ENCODE data around the gene SERAC1.
"Not testable (repeated sequence)": the region's sequence is repeated elsewhere in the genome, so short reads cannot be mapped to it uniquely, and the experiment has no call there.

SERAC1 gene

GRCh38 chr6:158168040-158168289, at the start of gene SERAC1:
Gene SERAC1 (minus strand): TSS chr6:158168262. CDS start chr6:158158363, 9,899 bp downstream.
- Mint-ChIP-seq H3K27ac (peak within 1 kb of the TSS; percentile 97), H3K36me3 (ENCODE audit: low read depth) (peaks cover 21% of the 10 kb centered on the region), H3K27me3 (ENCODE audit: low read depth) (peaks cover 4% of the 10 kb centered on the region), H3K4me1 (ENCODE audit: low read depth) (peaks cover 29% of the 10 kb centered on the region), H3K4me3 (peak within 1 kb of the TSS; percentile 81), H3K9me3 (no peaks in the 10 kb centered on the region)

GRCh38 chr6:158213925-158214674, 46.0 kb upstream of the SERAC1 start:
- H3K36me3 Mint-ChIP-seq (ENCODE audit: low read depth) = no peaks in the 10 kb centered on the region
- no peaks in the 10 kb centered on the region for H3K27me3 Mint-ChIP-seq (ENCODE audit: low read depth)
- no peaks in the 10 kb centered on the region for H3K9me3 Mint-ChIP-seq
- peaks cover 16% of the 10 kb centered on the region for H3K4me1 Mint-ChIP-seq (ENCODE audit: low read depth)
- H3K4me3 Mint-ChIP-seq = no peak overlapping the region
- H3K27ac Mint-ChIP-seq = no peak overlapping the region

- peaks cover 7% of the 10 kb centered on the region for H3K36me3 Mint-ChIP-seq (ENCODE audit: low read depth)
- H3K4me3 Mint-ChIP-seq = no peak overlapping the region
- H3K27ac Mint-ChIP-seq = peak overlapping the region; percentile 83
- H3K27me3 Mint-ChIP-seq (ENCODE audit: low read depth) = no peaks in the 10 kb centered on the region
- peaks cover 39% of the 10 kb centered on the region for H3K4me1 Mint-ChIP-seq (ENCODE audit: low read depth)
- no peaks in the 10 kb centered on the region for H3K9me3 Mint-ChIP-seq
Observed at GRCh38 chr6:158211273-158212055, 43.4 kb upstream of the SERAC1 start.

GRCh38 chr6:158209582-158210333, 41.7 kb upstream of the SERAC1 start:
- peaks cover 45% of the 10 kb centered on the region for H3K4me1 Mint-ChIP-seq (ENCODE audit: low read depth)
- not testable (repeated sequence) for H3K4me3 Mint-ChIP-seq; H3K27me3 Mint-ChIP-seq (ENCODE audit: low read depth); H3K9me3 Mint-ChIP-seq; H3K36me3 Mint-ChIP-seq (ENCODE audit: low read depth)
- peak overlapping the region; percentile 95 for H3K27ac Mint-ChIP-seq

DNA sequence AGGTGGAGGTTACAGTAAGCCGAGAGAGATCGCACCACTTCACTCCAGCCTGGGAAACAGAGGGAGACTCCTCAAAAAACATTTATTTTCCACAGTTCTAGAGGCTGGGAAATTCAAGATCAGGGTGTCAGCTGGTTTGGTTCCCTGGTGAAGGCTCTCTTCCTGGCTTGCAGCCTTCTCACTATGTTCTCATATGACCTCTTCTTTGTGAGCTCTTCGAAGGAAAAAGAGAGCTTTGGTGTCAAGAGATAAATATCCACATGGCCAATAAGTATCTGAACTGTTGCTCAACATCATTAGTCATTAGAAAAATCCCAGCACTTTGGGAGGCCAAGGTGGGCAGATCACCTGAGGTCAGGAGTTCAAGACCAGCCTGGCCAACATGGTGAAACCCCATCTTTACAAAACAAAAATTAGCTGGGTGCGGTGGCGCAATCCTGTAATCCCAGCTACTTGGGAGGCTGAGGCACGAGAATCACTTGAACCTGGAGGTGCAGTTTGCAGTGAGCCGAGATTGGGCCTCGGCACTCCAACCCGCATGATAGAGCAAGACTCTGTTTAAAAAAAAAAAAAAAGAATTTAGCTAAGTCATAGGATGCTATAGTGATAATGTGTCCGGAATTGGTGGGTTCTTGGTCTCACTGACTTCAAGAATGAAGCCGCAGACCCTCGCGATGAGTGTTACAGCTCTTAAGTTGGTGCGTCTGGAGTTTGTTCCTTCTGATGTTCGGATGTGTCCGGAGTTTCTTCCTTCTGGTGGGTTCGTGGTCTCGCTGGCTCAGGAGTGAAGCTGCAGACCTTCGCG, 40.4 kb upstream of the SERAC1 start:
- H3K27me3 Mint-ChIP-seq (ENCODE audit: low read depth); H3K36me3 Mint-ChIP-seq (ENCODE audit: low read depth); H3K9me3 Mint-ChIP-seq: not testable (repeated sequence)
- peaks cover 42% of the 10 kb centered on the region for H3K4me1 Mint-ChIP-seq (ENCODE audit: low read depth)
- H3K4me3 Mint-ChIP-seq = peak overlapping the region; percentile 67
- H3K27ac Mint-ChIP-seq = peak overlapping the region; percentile 95

GRCh38 chr6:158207422-158207788, 39.3 kb upstream of the SERAC1 start:
- Mint-ChIP-seq H3K4me3 (peak overlapping the region; percentile 67), H3K27me3 (ENCODE audit: low read depth) (no peaks in the 10 kb centered on the region), H3K9me3 (no peaks in the 10 kb centered on the region), H3K27ac (peak overlapping the region; percentile 95), H3K4me1 (ENCODE audit: low read depth) (peaks cover 42% of the 10 kb centered on the region), H3K36me3 (ENCODE audit: low read depth) (peaks cover 7% of the 10 kb centered on the region)

DNA sequence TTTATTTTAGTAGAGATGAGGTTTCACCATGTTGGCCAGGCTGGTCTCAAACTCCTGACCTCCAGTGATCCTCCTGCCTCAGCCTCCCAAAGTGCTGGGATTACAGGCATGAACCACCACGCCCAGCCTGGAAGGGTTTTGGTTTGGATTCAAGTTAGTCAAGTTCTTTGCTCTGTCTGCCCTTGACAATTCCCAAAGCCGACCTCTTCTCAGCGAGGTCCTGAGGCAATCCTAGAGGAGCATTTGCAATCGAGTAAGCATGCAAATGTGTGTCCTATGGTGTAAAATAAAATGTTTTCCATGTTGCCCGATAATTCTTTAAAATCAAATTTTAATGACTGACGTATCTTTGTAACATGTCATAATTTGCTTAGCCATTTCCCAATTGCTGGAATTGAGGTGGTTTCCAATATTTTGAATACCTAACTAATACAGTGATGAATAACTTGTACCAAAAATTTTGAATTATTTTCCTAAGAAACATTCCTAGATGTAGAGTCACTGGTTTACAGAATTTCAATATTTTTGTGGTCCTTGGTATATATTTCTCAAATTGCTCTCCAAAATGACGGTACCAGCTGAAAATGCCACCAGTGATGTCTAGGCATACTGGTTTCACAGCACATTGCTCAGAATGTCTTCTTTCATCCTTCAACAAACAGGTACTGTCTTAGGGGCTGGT, 38.8 kb upstream of the SERAC1 start:
- peak overlapping the region; percentile 95 for H3K27ac Mint-ChIP-seq
- peak overlapping the region; percentile 67 for H3K4me3 Mint-ChIP-seq
- H3K4me1 Mint-ChIP-seq (ENCODE audit: low read depth) = peaks cover 45% of the 10 kb centered on the region
- no peaks in the 10 kb centered on the region for H3K9me3 Mint-ChIP-seq
- H3K36me3 Mint-ChIP-seq (ENCODE audit: low read depth) = peaks cover 7% of the 10 kb centered on the region
- H3K27me3 Mint-ChIP-seq (ENCODE audit: low read depth) = no peaks in the 10 kb centered on the region

- no peak overlapping the region for H3K4me3 Mint-ChIP-seq
- no peaks in the 10 kb centered on the region for H3K27me3 Mint-ChIP-seq (ENCODE audit: low read depth)
- no peaks in the 10 kb centered on the region for H3K9me3 Mint-ChIP-seq
- peak overlapping the region; percentile 53 for H3K27ac Mint-ChIP-seq
- peaks cover 48% of the 10 kb centered on the region for H3K4me1 Mint-ChIP-seq (ENCODE audit: low read depth)
- H3K36me3 Mint-ChIP-seq (ENCODE audit: low read depth) = peaks cover 7% of the 10 kb centered on the region
Observed at GRCh38 chr6:158205169-158205944, 37.3 kb upstream of the SERAC1 start.

DNA sequence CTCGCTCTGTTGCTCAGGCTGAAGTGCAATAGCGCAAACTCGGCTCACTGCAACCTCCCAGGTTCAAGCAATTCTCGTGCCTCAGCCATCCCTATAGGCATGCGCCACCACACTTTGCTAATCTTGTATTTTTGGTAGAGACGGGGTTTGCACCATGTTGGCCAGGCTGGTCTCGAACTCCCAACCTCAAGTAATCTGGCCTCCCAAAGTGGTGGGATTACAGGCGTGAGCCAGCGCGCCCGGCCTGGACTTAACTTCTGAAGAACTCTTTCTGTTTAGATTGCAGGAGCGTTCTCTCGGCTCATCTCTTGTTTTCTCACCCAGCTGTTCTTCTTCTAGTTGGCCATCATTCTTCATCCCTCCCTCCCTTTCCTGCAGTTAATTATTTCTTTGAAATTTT, 30.4 kb upstream of the SERAC1 start:
- Mint-ChIP-seq H3K4me3 (no peak overlapping the region), H3K36me3 (ENCODE audit: low read depth) (peaks cover 12% of the 10 kb centered on the region), H3K9me3 (no peaks in the 10 kb centered on the region), H3K4me1 (ENCODE audit: low read depth) (peaks cover 14% of the 10 kb centered on the region), H3K27me3 (ENCODE audit: low read depth) (no peaks in the 10 kb centered on the region), H3K27ac (no peak overlapping the region)

- Mint-ChIP-seq H3K27ac (no peak overlapping the region), H3K4me3 (no peak overlapping the region)
Observed at GRCh38 chr6:158194487-158195280, 26.6 kb upstream of the SERAC1 start.

GRCh38 chr6:158191761-158192160, 23.7 kb upstream of the SERAC1 start:
- no peaks in the 10 kb centered on the region for H3K27me3 Mint-ChIP-seq (ENCODE audit: low read depth)
- H3K4me3 Mint-ChIP-seq = no peak overlapping the region
- no peak overlapping the region for H3K27ac Mint-ChIP-seq
- H3K36me3 Mint-ChIP-seq (ENCODE audit: low read depth) = peaks cover 25% of the 10 kb centered on the region
- H3K9me3 Mint-ChIP-seq = no peaks in the 10 kb centered on the region
- H3K4me1 Mint-ChIP-seq (ENCODE audit: low read depth) = no peaks in the 10 kb centered on the region

More at GRCh38 chr6:158194487-158195280, 26.6 kb upstream of the SERAC1 start:
- Mint-ChIP-seq H3K36me3 (ENCODE audit: low read depth) (peaks cover 23% of the 10 kb centered on the region), H3K27me3 (ENCODE audit: low read depth) (no peaks in the 10 kb centered on the region), H3K4me1 (ENCODE audit: low read depth) (no peaks in the 10 kb centered on the region), H3K9me3 (no peaks in the 10 kb centered on the region)

GRCh38 chr6:158191032-158191431, 23.0 kb upstream of the SERAC1 start:
- no peak overlapping the region for H3K27ac Mint-ChIP-seq
- H3K4me1 Mint-ChIP-seq (ENCODE audit: low read depth) = no peaks in the 10 kb centered on the region
- H3K4me3 Mint-ChIP-seq = no peak overlapping the region
- peaks cover 22% of the 10 kb centered on the region for H3K36me3 Mint-ChIP-seq (ENCODE audit: low read depth)
- H3K9me3 Mint-ChIP-seq = no peaks in the 10 kb centered on the region
- no peaks in the 10 kb centered on the region for H3K27me3 Mint-ChIP-seq (ENCODE audit: low read depth)

DNA sequence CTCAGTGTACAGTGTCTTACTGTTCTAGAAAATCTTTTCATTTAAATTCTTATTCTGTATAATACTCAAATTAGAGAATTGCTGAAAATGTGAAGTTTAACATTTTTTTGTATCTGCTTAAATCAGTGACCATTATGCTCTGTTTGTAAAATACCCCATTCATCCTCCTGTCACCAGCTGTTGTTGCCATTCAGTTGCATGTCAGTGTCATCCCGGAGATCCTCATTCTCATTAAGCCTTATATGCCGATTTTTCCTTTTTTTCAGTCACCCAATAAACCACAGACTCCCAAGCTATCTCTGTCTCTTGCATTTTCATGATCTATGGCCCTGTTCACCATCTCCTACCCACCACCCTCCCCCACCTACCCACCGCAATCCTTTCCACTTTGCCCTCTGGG, 20.5 kb upstream of the SERAC1 start:
- Mint-ChIP-seq H3K36me3 (ENCODE audit: low read depth) (peaks cover 23% of the 10 kb centered on the region), H3K9me3 (no peaks in the 10 kb centered on the region), H3K27ac (no peak overlapping the region), H3K4me3 (no peak overlapping the region), H3K4me1 (ENCODE audit: low read depth) (peaks cover 5% of the 10 kb centered on the region), H3K27me3 (ENCODE audit: low read depth) (no peaks in the 10 kb centered on the region)
